Karpas-422 (cell line): ENCODE measurements around the gene B4GALNT3. TPM values are rescaled to one million over a fixed set of nuclear protein-coding genes. Genes with fewer than 3 reads are reported as not detected.

Source experiments
- DNase-seq: peaks from one replicate; pipeline ENCODE4 v3.0.0-alpha.2; 2015
- H2AFZ ChIP-seq: fragments of 200-600 bp; sonication (generic); 2 replicates; pipeline ENCODE4 v1.6.1; 2014; ENCODE audit warnings: antibody characterized with exemption, low read length, mixed read lengths
- H3K27ac ChIP-seq: fragments of 200-600 bp; sonication (generic); 2 replicates; pipeline ENCODE4 v1.5.1; 2014; ENCODE audit warnings: mild to moderate bottlenecking, low read length, moderate library complexity
- H3K27me3 ChIP-seq: fragments of 200-600 bp; sonication (generic); 2 replicates; pipeline ENCODE4 v1.6.1; 2014; ENCODE audit warnings: low read length, mixed read lengths
- H3K36me3 ChIP-seq: fragments of 200-600 bp; sonication (generic); 2 replicates; pipeline ENCODE4 v1.6.1; 2014; ENCODE audit warnings: low read length, mixed read lengths; ENCODE audit not compliant: insufficient read depth
- H3K4me1 ChIP-seq: fragments of 200-600 bp; sonication (generic); 2 replicates; pipeline ENCODE4 v1.6.1; 2014; ENCODE audit warnings: mild to moderate bottlenecking, low read length, mixed read lengths
- H3K4me2 ChIP-seq: fragments of 200-600 bp; sonication (generic); 2 replicates; pipeline ENCODE4 v1.6.1; 2014; ENCODE audit warnings: low read length, low read depth, mild to moderate bottlenecking; ENCODE audit not compliant: poor library complexity, severe bottlenecking
- H3K4me3 ChIP-seq: fragments of 200-600 bp; sonication (generic); 2 replicates; pipeline ENCODE4 v1.5.1; 2014; ENCODE audit warnings: mild to moderate bottlenecking, antibody characterized with exemption, low read length, mixed read lengths
- H3K79me2 ChIP-seq: fragments of 200-600 bp; sonication (generic); 2 replicates; pipeline ENCODE4 v1.6.1; 2014; ENCODE audit warnings: mild to moderate bottlenecking, low read length, mixed read lengths
- H3K9ac ChIP-seq: fragments of 200-600 bp; sonication (generic); 2 replicates; pipeline ENCODE4 v1.6.0; 2014; ENCODE audit warnings: low read length
- H3K9me2 ChIP-seq: fragments of 200-600 bp; sonication (generic), shearing (Covaris generic); replicated peaks from 2 replicates; pipeline ENCODE4 v1.6.0; 2014; ENCODE audit warnings: mild to moderate bottlenecking, low read length, moderate library complexity; ENCODE audit not compliant: insufficient read depth
- H3K9me3 ChIP-seq: fragments of 300-700, 200-600 bp; sonication (generic); 2 replicates; pipeline ENCODE4 v1.6.1; 2014; ENCODE audit warnings: low read length, mixed read lengths
- H4K20me1 ChIP-seq: fragments of 200-600 bp; sonication (generic); 2 replicates; pipeline ENCODE4 v1.6.1; 2014; ENCODE audit warnings: mild to moderate bottlenecking, antibody characterized with exemption, low read length, low read depth; ENCODE audit not compliant: insufficient read depth
- total RNA-seq: library from RNA; depleted of rRNA; stranded (reverse); fragments of >200 nt; shearing (Covaris generic); gene quantifications from 2 replicates; pipeline ENCODE4 v1.2.3, GENCODE V29; 2014; ENCODE audit warnings: low replicate concordance

Gene B4GALNT3
- total RNA-seq, 1 experiment from 2014 or later, result 0.30 TPM

DNA sequence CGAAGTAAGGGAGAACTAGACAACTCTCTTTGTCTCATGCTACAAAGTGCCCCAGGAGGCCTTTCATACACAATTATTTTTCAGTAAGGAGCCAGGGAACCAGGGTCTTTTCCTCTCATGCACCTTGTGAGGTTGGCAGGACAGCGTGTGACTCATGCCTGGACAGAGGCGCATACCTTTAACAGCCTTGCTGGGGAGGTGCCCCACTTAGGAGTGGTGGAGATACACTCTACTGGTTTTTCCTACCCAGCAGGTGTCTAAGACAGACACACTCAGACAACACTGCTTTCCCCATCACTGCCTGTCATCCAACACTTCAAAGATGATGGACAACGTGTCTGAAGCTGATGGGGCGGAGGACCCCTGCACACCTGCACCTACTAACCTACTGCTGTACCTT lies 49.1 kb downstream of the B4GALNT3 start:
- H3K27ac ChIP-seq, result no peak overlapping the region
- H3K9me3 ChIP-seq, result no peaks in the 10 kb centered on the region
- no peak for DNase-seq
- no peaks in the 10 kb centered on the region for H3K36me3 ChIP-seq
- no peak overlapping the region for H2AFZ ChIP-seq
- H3K4me1 ChIP-seq, result no peaks in the 10 kb centered on the region
- H3K9ac ChIP-seq, result no peak overlapping the region
- no peaks in the 10 kb centered on the region for H3K27me3 ChIP-seq
- H3K79me2 ChIP-seq, result no peaks in the 10 kb centered on the region
- H3K4me2 ChIP-seq, result no peak overlapping the region
- no peaks in the 10 kb centered on the region for H4K20me1 ChIP-seq
- H3K9me2 ChIP-seq, result no peaks in the 10 kb centered on the region
- no peak overlapping the region for H3K4me3 ChIP-seq

DNA sequence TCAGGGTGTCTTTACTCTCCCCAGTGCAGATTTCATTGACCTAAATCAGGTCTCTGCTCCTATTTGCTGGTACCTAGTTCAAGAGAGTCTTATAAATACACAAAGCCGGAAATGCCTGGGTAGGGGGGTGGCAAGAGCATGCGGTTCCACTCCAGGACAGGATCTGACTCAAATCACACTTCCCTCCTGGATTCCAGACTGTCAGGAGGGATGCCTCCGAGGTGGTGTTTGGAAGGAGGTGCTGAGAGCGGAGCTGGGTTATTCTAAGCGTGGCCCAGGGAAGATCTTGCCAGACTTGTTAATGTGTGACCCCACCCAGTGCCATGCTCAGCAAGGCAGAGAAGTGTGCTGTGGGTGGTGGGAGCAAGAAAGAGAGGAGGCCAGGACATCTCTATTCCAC lies 49.8 kb downstream of the B4GALNT3 start:
- no peaks in the 10 kb centered on the region for H3K36me3 ChIP-seq
- H3K4me2 ChIP-seq, result no peak overlapping the region
- H3K27me3 ChIP-seq, result no peaks in the 10 kb centered on the region
- no peaks in the 10 kb centered on the region for H4K20me1 ChIP-seq
- H3K4me1 ChIP-seq, result no peaks in the 10 kb centered on the region
- H3K4me3 ChIP-seq, result no peak overlapping the region
- no peaks in the 10 kb centered on the region for H3K79me2 ChIP-seq
- H3K9ac ChIP-seq, result no peak overlapping the region
- no peak for DNase-seq
- no peaks in the 10 kb centered on the region for H3K9me3 ChIP-seq
- H2AFZ ChIP-seq, result no peak overlapping the region
- no peak overlapping the region for H3K27ac ChIP-seq
- no peaks in the 10 kb centered on the region for H3K9me2 ChIP-seq

DNA sequence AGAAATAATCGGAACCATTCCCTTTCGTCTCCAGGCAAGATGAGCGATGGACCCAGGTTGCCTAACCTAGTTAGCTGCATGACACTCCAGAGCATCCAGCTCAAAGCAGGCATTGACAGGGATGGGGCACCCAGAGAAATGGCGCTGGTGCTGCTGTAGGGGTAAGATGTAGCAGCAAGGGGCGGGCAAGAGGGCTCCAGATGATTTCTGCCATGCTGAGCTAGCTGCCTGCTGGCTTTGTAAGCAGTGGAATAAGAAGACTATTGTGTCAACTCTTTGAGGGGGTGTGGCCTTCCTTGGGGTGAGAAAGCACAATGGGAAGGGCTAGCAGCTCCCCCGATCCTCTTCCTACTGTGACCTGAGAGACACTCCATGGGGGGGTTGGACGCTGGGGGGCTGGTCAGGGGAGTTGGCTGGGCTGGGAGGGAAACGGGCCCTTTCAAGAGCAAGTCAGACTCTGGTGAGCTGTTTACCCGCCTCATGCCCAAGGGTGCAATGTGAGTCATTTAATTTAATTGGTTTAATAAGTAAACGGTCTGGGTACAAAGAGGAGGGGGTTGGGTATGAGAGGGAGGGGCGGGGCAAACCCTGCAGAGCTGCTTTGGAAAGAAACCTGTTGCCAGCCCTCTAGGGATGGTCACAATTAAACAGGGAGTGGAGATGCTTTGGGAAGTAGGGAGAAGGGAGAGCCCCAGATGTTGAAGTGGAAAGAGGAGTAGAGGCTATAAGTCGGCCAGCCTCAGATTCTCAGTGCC lies 50.5 kb downstream of the B4GALNT3 start:
- Histone ChIP-seq H3K27ac (no peak overlapping the region), H4K20me1 (no peaks in the 10 kb centered on the region), H3K4me1 (no peaks in the 10 kb centered on the region), H3K79me2 (no peaks in the 10 kb centered on the region), H3K27me3 (no peaks in the 10 kb centered on the region), H2AFZ (no peak overlapping the region), H3K9me2 (no peaks in the 10 kb centered on the region), H3K4me2 (no peak overlapping the region), H3K36me3 (no peaks in the 10 kb centered on the region), H3K9ac (no peak overlapping the region), H3K9me3 (no peaks in the 10 kb centered on the region), H3K4me3 (no peak overlapping the region)
- no peak for DNase-seq

DNA sequence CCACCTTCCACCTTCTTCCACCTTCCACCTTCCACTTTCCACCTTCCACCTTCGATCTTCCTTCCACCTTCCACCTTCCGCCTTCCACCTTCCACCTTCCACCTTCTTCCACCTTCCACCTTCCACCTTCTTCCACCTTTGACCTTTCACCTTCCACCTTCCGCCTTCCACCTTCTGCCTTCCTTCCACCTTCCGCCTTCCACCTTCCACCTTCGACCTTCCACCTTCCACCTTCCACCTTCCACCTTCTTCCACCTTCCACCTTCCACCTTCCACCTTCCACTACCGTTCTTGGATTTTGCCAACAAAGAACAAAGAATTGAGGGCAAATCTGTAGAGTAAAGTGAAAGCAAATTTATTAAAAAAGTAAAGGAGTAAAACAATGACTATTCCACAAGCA lies 53.2 kb downstream of the B4GALNT3 start:
- Histone ChIP-seq H3K4me2 (no peak overlapping the region), H3K36me3 (no peaks in the 10 kb centered on the region), H3K27me3 (no peaks in the 10 kb centered on the region), H3K4me1 (no peaks in the 10 kb centered on the region), H3K9ac (no peak overlapping the region), H3K27ac (no peak overlapping the region), H3K4me3 (no peak overlapping the region), H3K9me2 (no peaks in the 10 kb centered on the region), H3K9me3 (no peaks in the 10 kb centered on the region), H4K20me1 (no peaks in the 10 kb centered on the region), H3K79me2 (no peaks in the 10 kb centered on the region), H2AFZ (no peak overlapping the region)
- DNase-seq, result no peak

DNA sequence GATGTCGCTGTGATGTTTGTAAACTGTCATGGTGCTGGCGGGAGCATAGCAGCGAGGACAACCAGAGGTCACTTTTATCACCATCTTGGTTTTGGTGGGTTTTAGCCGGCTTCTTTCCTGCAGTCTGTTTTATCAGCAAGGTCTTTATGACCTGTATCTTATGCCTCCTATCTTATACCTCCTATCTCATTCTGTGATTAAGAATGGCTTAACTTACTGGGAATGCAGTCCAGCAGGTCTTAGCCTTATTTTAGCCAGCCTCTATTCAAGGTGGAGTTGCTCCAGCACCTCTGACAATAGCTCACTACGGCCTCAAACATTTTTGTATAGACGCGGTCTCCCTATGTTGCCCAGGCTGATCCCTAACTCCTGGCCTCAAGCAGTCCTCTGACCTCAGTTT lies 53.7 kb downstream of the B4GALNT3 start:
- Histone ChIP-seq H3K9me2 (no peaks in the 10 kb centered on the region), H4K20me1 (no peaks in the 10 kb centered on the region), H2AFZ (no peak overlapping the region), H3K4me3 (no peak overlapping the region), H3K36me3 (no peaks in the 10 kb centered on the region), H3K4me2 (no peak overlapping the region), H3K27ac (no peak overlapping the region), H3K79me2 (no peaks in the 10 kb centered on the region), H3K9ac (no peak overlapping the region), H3K4me1 (no peaks in the 10 kb centered on the region), H3K27me3 (no peaks in the 10 kb centered on the region), H3K9me3 (no peaks in the 10 kb centered on the region)
- no peak for DNase-seq

DNA sequence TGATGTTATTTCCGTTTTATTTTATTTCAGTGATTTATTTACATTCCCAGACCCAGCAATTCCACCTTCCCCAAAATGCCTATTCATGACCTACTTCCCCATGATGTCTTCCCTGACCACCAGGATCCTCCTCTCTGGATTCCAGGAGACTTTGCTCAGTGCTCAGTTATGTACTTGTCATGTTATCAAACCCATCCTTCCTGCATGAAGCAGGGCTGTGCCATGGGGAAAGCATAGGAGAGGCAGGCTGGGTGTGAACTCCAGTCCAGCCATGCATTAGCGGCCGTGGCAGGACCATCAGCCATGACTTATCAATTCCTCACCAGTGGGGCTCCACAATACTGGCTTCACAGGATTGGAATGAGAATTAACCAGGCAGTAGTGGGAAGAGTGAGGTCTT lies 57.8 kb downstream of the B4GALNT3 start:
- no peak overlapping the region for H2AFZ ChIP-seq
- H3K9me2 ChIP-seq, result no peaks in the 10 kb centered on the region
- no peak for DNase-seq
- H3K9ac ChIP-seq, result no peak overlapping the region
- no peaks in the 10 kb centered on the region for H4K20me1 ChIP-seq
- no peaks in the 10 kb centered on the region for H3K27me3 ChIP-seq
- H3K4me3 ChIP-seq, result no peak overlapping the region
- H3K9me3 ChIP-seq, result no peaks in the 10 kb centered on the region
- no peaks in the 10 kb centered on the region for H3K79me2 ChIP-seq
- H3K4me1 ChIP-seq, result no peaks in the 10 kb centered on the region
- H3K36me3 ChIP-seq, result no peaks in the 10 kb centered on the region
- H3K4me2 ChIP-seq, result no peak overlapping the region
- H3K27ac ChIP-seq, result no peak overlapping the region

DNA sequence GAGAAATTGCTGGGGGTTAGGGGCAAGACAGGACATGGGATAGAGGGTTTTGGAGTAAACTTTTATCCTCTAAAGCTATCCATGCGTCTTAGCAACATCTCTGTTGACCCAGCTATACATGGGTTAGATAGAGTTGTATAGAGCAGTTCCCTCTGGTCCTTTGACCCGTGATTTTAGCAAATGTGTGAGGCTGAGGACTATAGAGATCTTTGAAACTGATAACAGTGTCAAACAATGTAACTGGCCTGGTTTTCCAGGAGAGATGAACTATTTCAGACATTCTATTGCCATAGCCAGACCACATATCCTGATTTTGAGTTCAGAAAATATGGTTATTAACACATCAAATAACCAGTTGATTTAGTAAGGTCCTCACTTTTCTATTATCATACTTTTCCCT lies 60.4 kb downstream of the B4GALNT3 start:
- Histone ChIP-seq H4K20me1 (no peaks in the 10 kb centered on the region), H3K27me3 (no peaks in the 10 kb centered on the region), H3K27ac (no peak overlapping the region), H3K9ac (no peak overlapping the region), H3K4me3 (no peak overlapping the region), H3K36me3 (no peaks in the 10 kb centered on the region), H3K4me2 (no peak overlapping the region), H3K4me1 (no peaks in the 10 kb centered on the region), H2AFZ (no peak overlapping the region), H3K9me2 (no peaks in the 10 kb centered on the region), H3K9me3 (no peaks in the 10 kb centered on the region), H3K79me2 (no peaks in the 10 kb centered on the region)
- DNase-seq, result no peak

DNA sequence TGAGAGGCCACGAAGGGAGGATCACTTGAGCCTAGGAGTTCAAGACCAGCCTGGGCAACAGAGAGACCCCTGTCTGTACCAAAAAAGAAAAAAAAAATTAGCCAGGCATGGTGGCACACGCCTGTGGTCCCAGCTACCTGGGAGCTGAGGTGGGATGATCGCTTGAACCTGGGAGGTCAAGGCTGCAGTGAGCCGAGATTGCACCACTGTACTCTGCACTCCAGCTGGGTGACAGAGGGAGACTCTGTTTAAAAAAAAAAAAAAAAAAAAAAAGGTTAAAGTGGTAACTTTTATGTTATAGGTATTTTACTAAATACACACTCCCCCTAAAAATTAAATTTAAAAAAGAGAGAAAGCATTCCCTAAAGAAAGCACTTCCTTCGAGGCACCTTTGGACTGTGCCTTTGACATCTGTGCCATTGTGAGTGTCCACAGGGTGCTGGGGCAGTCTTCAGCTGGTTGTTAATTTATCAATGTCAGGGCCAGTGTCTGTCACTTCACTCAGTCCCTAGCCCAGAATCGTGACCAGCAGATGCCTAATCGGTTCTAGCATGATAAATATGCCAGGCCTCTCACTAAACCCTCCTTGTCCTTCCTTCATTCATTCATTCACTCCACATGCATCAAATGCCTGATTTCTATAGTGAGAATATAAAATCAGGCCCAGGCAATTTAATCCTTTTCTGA lies 63.1 kb downstream of the B4GALNT3 start:
- no peak for DNase-seq
- Histone ChIP-seq H3K4me1 (no peaks in the 10 kb centered on the region), H3K9me2 (no peaks in the 10 kb centered on the region), H3K9me3 (no peaks in the 10 kb centered on the region), H3K4me2 (no peak overlapping the region), H3K79me2 (no peaks in the 10 kb centered on the region), H4K20me1 (no peaks in the 10 kb centered on the region), H2AFZ (no peak overlapping the region), H3K27ac (no peak overlapping the region), H3K9ac (no peak overlapping the region), H3K36me3 (no peaks in the 10 kb centered on the region), H3K27me3 (no peaks in the 10 kb centered on the region), H3K4me3 (no peak overlapping the region)
